GM18867 (cell line): ENCODE results near the gene ADAMTSL1.

ENCODE experiments used
- ATAC-seq: cut with Tn5 transposase; IDR thresholded peaks from one replicate; pipeline ENCODE4 v1.9.1; 2021; ENCODE audit warnings: mild to moderate bottlenecking, moderate library complexity; ENCODE audit not compliant: unreplicated experiment

The ADAMTSL1 gene

GRCh38 chr9:18638371-18639249, 164.7 kb downstream of the ADAMTSL1 start:
- no peak for ATAC-seq

GRCh38 chr9:18639911-18640310, 166.0 kb downstream of the ADAMTSL1 start:
- ATAC-seq, result no peak

- no peak for ATAC-seq
These were observed 185.1 kb downstream of the ADAMTSL1 start for GRCh38 chr9:18658804-18659705.

- no peak for ATAC-seq
These were observed 186.0 kb downstream of the ADAMTSL1 start for GRCh38 chr9:18660001-18660400.

GRCh38 chr9:18662320-18662719, 188.4 kb downstream of the ADAMTSL1 start:
- ATAC-seq, result no peak

GRCh38 chr9:18665947-18666346, 192.0 kb downstream of the ADAMTSL1 start:
- ATAC-seq, result no peak

GRCh38 chr9:18666348-18666747, 192.4 kb downstream of the ADAMTSL1 start:
- no peak for ATAC-seq

GRCh38 chr9:18666986-18667772, 193.2 kb downstream of the ADAMTSL1 start:
- ATAC-seq, result no peak

- ATAC-seq, result no peak
These were observed 195.0 kb downstream of the ADAMTSL1 start for GRCh38 chr9:18668944-18669343.

GRCh38 chr9:18672706-18673105, 198.8 kb downstream of the ADAMTSL1 start:
- ATAC-seq, result no peak

- no peak for ATAC-seq
These were observed 199.2 kb downstream of the ADAMTSL1 start for GRCh38 chr9:18673179-18673578.

- no peak for ATAC-seq
These were observed 201.4 kb downstream of the ADAMTSL1 start for GRCh38 chr9:18675332-18675731.

- no peak for ATAC-seq
These were observed 202.0 kb downstream of the ADAMTSL1 start for GRCh38 chr9:18675973-18676372.

- no peak for ATAC-seq
These were observed 202.6 kb downstream of the ADAMTSL1 start for GRCh38 chr9:18676525-18676924.

- ATAC-seq, result no peak
These were observed 205.1 kb downstream of the ADAMTSL1 start for GRCh38 chr9:18678821-18679590.

- ATAC-seq, result no peak
These were observed 209.0 kb downstream of the ADAMTSL1 start for GRCh38 chr9:18682907-18683306.

- no peak for ATAC-seq
These were observed 209.4 kb downstream of the ADAMTSL1 start for GRCh38 chr9:18683312-18683711.

- no peak for ATAC-seq
These were observed 209.9 kb downstream of the ADAMTSL1 start for GRCh38 chr9:18683851-18684250.

GRCh38 chr9:18684593-18685317, 210.8 kb downstream of the ADAMTSL1 start:
- no peak for ATAC-seq
